ENCODE measurements around the gene GMIP.

The GMIP gene

DNA sequence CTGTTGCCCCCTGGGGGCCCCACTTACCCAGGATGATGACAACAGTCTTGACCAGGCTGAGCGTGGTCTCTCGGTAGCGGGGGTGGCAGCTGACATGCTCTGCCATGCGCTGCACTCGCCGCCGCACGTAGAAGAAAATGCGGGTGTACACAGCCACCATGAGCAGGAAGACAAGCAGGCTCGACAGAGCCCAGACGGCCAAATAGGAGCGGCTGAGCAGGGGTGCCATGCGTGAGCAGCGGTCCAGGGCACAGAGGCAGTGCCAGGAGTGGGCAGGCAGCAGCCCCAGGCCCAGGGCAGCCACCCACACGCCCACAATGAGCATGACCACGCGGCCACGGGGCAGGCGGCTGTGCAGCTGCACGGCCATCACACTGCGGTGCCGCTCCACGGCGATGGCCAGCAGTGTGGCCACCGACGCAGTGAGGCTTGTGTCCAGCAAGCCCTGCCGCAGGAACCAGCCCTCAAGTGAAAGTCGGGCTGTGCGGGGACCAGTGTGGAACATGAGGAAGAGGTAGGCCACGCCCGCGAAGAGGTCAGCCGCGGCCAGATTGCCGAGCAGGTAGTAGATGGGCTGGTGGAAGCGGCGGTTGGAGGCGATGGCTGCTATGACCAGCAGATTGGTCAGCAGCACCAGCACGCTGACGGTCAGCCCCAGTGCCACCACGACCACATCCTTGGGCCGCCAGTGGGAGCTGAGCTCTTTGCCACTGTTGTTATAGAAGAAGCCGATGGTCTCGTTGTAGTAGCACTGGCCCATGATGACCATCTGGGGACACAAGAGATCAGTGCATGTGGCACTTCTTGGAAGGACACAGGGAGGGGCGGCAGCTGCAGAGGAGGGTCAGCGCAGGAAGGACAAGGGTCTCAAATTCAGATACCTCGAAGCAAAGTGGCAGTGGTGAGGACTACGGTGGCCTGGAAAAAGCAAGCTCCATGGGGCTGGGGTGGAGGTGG, 16.7 kb downstream of the GMIP start:
- TF ChIP-seq ZFX (IDR thresholded peaks at IDR 0.05), result no peak
- no peak for TF ChIP-seq CTCF (conservative IDR thresholded peaks at IDR 0.05)
- H3K27ac ChIP-seq, result peak overlapping the region; percentile 74

GRCh38 chr19:19624032-19624570, 19.4 kb downstream of the GMIP start:
- no peak overlapping the region for H3K27ac ChIP-seq
- no peak for TF ChIP-seq CTCF (conservative IDR thresholded peaks at IDR 0.05)
- no peak for TF ChIP-seq ZFX (IDR thresholded peaks at IDR 0.05)

- TF ChIP-seq ZFX (IDR thresholded peaks at IDR 0.05), result no peak
- no peak for TF ChIP-seq CTCF (conservative IDR thresholded peaks at IDR 0.05)
- no peak overlapping the region for H3K27ac ChIP-seq
These were observed 20.1 kb downstream of the GMIP start for GRCh38 chr19:19623383-19623782.

- no peak for TF ChIP-seq CTCF (conservative IDR thresholded peaks at IDR 0.05)
- no peak for TF ChIP-seq ZFX (IDR thresholded peaks at IDR 0.05)
- H3K27ac ChIP-seq, result no peak overlapping the region
These were observed 23.6 kb downstream of the GMIP start for GRCh38 chr19:19619849-19620210.

DNA sequence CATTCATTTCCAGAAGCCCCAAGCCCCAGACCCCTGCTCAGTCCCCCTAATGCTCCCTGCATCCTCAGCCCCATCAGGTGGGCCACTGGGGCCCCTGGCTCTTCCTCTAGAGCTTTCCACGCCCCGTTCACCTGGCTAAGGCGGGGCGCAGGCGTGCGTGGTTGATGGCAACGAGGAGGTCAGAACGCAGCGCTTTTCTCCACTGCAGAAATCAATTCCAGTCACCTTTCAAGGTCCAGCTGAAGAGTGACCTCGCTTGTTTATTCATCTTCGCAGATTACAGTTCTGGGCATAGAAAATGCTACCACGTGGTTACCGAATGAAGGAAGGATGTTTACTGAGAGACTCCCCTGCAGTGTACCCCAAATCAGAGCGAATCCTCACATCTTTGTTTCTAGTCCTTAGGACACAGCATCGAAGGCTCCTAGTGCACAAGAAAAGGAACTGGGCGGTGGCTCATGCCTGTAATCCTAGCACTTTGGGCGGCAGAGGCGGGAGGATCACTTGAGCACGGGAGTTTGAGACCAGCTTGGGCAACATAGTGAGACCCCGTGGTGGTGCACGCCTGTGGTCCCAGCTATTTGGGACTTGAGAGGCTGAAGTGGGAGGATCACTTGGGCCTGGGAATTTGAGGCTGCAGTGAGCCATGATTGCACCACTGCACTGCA, 24.1 kb downstream of the GMIP start:
- H3K27ac ChIP-seq, result peak overlapping the region; percentile 64
- TF ChIP-seq ZFX (IDR thresholded peaks at IDR 0.05) (no peak), CTCF (conservative IDR thresholded peaks at IDR 0.05) (no peak)

GRCh38 chr19:19618219-19619051, 25.0 kb downstream of the GMIP start, which contains the start of gene PBX4:
Gene PBX4 (minus strand): TSS chr19:19618687. CDS start chr19:19618629, 58 bp downstream.
- H3K27ac ChIP-seq, result peak within 1 kb of the TSS; percentile 64
- TF ChIP-seq ZFX (IDR thresholded peaks at IDR 0.05) (peak; percentile 40; the same call in 1 of the 2 replicates), CTCF (conservative IDR thresholded peaks at IDR 0.05) (no peak)
